ENCODE measurements around the gene EME1.

DNA sequence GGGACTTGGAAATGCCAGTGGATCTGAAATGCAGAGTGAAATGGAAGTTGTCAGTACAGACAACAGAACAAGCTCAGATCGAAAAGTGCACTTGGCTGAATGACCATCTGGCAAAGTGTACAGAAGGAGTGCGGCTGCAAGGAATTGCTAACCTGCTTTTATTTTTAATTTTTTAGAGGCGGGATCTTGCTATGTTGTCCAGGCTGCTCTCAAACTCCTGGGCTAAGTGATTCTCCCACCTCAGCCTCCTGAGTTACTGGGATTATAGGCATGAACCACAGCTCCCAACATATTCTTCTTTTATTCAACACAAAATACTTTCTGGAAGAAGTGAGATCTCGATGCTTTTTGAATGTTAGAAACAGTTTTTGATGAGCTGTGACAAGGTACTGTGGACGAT, 20.7 kb downstream of the EME1 start:
- no peak for TF ChIP-seq POLR2A (IDR thresholded peaks at IDR 0.05)
- TF ChIP-seq, protein P1, sequence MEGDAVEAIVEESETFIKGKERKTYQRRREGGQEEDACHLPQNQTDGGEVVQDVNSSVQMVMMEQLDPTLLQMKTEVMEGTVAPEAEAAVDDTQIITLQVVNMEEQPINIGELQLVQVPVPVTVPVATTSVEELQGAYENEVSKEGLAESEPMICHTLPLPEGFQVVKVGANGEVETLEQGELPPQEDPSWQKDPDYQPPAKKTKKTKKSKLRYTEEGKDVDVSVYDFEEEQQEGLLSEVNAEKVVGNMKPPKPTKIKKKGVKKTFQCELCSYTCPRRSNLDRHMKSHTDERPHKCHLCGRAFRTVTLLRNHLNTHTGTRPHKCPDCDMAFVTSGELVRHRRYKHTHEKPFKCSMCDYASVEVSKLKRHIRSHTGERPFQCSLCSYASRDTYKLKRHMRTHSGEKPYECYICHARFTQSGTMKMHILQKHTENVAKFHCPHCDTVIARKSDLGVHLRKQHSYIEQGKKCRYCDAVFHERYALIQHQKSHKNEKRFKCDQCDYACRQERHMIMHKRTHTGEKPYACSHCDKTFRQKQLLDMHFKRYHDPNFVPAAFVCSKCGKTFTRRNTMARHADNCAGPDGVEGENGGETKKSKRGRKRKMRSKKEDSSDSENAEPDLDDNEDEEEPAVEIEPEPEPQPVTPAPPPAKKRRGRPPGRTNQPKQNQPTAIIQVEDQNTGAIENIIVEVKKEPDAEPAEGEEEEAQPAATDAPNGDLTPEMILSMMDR (IDR thresholded peaks at IDR 0.05), result no peak
